IPS DF 19.7 (cell line): Measurements from ENCODE around the gene ZNF197.
"Not testable (repeated sequence)": the region's sequence is repeated elsewhere in the genome, so short reads cannot be mapped to it uniquely, and the experiment has no call there.

ENCODE experiments used
- DNase-seq: peaks from one replicate; pipeline ENCODE4 v3.0.0-alpha.2; 2013; ENCODE audit warnings: low read depth, low spot score

ZNF197 gene

DNA sequence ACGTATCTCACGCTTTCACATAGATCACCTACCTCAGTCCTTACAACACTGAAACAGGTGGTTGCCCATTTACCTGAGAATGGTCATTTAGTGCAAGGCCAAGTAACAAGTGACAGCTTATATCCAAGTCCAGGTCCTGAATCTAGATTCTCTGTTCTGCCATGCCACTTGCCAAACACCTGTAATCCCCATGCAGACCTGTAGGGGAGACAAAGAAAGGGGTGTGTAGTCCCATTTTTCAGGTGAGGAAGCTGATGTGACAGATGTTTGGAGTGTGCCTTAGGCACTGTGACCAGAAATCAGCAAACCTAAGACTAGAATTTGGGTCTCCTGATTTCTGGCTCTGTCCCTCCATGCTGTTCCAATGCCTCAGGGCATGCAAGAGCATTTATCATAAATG is 36.4 kb downstream of the ZNF197 start:
- DNase-seq = no peak

DNA sequence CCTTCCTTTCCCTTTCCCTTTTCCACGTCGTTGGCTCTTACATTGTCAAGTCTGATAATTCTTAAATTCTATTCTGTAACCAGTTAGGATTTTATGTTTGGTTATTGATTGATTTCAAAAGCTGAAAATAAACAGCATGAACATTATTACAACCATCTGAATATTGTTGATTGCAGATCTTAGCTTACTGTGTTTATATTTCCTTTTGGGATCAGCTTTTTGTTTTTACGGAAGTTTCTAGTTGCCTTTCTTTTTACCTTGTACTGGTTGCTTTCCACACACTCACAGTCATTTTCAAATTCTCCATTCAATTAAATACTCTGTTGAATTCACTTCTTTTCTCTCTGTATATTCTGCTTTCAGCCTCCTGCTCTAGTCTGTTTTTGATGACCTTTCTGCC is 40.3 kb downstream of the ZNF197 start:
- no peak for DNase-seq

DNA sequence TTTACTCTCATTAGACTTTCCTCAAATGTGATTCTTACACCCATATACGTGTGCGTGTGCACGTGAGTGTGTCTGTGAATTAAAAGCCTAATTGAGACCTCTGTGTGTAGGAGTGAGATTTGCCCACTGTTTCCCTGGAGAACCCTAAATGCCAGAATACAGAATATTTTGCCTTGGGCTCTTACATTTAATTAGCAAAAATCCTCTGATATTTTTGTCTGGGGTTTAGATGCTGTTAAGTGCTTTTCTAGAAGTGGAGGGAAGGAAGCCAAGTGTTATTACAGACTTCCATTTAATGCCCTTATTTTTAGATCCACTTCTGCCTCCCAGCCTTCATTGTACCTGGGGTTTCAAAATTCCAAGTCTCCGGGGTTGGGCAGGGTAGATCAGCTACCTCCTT is 41.5 kb downstream of the ZNF197 start:
- DNase-seq = no peak

DNA sequence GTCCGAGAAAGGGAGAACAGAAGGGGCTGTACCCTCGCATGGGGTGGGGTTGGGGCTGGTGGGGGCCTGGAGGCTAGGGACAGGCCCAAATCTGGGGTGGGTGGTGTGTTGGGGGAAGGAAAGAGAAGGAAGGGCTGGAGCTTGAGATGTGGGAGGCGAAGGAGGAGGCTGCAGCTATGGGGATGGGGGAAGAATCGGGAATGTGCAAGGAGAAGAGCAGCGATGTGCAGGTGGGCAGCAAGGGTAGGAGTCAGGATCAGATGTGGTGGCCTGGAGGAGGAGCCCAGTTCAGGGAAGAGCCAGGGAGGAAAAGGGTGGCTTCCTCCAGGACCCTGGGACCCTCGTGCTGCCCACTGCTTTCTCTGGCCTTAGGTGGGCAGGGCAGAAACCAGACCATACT is 44.9 kb downstream of the ZNF197 start:
- DNase-seq = no peak

DNA sequence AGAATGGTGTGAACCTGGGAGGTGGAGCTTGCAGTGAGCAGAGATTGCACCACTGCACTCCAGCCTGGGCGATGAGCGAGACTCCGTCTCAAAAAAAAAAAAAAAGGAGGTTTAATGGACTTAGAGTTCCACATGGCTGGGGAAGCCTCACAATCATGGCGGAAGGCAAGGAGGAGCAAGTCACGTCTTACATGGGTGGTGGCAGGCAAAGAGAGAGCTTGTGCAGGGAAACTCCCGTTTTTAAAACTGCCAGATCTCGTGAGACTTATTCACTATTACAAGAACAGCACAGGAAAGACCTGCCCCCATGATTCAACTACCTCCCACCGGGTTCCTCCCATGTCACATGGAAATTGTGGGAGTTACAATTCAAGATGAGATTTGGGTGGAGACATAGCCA is 48.6 kb downstream of the ZNF197 start:
- DNase-seq = not testable (repeated sequence)

DNA sequence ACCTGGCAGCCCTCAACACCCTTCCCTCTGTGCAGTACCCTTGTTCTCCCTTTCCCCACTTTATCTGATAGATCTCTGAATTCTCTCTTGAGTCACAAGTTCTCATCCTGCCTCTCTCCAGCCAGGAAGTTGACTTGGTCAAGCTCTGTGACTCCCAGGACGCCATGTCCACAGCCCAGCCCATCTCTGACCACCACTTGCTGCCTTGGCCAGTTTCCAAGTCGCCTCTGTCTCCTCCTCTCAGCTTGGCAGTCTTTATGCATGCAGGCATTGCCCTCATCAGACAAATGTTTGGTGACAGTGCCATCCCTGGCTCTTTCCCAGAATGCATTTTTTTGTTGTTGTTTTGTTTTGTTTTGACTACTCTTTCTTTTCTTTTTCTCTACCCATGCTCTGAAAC is 49.4 kb downstream of the ZNF197 start:
- no peak for DNase-seq

DNA sequence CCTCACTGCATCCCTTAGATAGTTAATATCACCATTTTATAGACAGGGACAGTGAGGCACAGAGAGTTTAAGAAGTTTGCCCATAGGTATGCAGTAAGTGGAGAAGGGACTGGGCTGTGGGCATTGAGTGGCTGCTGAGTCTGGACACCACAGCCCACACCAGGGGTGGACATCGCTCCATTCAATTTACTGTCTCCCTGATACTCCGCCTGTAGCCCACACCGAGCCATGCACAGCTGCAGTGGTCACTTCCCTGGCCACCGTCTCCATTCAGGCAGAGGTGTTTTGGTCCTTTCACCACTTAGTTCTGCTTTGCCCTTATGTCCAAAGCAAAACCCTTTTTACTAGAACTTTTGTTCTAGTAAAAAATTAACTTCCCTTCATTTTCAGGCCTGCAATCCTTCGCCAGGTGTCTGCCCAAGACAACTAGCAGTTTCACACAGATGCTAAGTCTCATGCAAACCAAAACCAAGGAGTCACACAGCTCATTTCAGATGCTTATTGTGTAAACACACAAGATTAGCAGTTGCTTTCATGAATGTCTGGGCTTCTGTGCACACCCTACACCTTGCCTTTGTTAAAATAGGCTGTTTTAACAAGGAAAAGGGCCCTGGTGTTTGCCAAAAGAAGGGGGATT is 53.8 kb downstream of the ZNF197 start:
- no peak for DNase-seq

DNA sequence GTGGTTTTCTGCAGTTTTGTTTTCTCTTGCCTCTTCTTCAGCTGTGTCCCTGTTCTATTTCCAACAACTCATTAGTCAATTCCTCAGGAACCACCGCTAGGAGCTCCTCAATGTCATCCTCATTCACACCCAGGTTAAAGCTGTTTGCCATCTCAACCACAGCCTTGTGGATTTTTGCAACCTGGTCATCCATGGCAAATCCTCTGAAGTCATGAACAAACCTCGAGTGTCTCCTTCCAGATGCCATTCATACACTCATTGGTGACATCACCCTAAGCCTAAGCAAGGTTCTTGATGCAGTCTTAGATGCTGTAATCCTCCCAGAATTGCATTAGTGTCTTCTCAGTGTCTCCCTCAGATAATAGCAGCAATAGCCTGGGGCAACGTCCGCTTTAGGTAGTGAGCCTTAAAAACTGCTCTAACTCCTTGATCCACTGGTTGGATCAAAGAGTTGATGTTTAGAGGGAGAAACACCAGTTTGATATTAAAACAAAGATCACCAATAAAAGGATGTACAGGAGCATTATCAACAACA is 56.2 kb downstream of the ZNF197 start:
- DNase-seq = no peak

DNA sequence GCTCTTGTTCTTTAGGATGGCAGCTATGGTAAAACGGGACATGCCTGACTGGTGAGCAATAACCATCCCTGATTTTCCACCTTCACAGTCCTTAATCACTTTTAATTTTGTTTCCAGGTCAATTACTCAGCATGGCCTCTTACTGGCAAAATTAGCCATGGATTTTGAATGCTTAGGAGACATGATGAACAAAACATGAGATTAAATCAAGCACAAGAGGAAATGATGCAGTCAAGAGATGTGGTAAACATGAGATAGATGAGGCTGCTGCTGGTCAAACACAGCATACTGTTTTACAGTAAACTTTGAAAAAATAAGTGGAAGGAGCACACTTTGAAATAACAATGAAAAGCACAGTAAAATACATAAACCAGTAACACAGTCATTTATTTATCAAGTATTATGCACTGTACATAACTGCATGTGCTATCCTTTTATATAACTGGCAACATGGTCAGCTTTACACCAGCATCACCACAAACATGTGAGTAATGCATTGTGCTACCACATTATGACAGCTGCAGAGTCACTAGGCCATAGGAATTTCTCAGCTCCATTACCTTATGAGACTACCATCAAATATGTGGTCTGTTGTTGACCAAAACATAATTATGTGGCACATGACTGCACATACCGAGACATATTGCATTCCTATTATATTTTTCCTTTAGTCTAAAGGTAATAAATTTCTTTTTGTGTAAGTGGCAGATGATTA is 57.5 kb downstream of the ZNF197 start:
- no peak for DNase-seq

DNA sequence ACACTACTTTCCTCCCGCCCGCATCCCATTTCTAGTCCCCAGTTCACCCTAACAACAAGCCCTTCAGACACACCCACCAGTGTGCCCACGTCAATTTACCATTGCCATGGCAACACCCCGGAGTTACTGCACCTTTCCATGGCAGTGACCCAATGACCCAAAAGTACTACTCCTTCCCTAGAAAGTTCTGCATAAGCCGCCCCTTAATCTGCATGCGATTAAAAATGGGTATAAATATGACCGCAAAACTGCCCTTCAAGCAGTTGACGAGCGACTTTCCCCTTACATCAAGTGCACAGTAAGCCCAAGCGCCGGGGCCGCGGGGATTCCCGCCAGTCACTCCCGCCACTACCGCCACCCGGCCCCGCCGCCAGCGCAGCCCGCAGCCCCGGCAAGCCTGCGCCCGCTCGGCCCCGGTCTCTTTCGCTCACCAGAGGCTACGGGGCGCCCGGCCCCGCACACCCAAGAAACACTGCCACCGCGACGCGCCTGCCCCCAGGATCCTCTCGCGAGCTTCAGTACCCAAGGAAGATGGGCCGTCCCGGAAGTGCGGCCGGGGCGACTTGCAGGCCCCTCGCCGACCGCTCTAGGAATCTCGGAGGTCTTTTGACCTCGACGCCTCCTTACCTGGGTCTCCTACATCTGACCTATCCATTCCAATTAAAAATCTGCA is 60.4 kb downstream of the ZNF197 start:
- DNase-seq = peak; percentile 17

DNA sequence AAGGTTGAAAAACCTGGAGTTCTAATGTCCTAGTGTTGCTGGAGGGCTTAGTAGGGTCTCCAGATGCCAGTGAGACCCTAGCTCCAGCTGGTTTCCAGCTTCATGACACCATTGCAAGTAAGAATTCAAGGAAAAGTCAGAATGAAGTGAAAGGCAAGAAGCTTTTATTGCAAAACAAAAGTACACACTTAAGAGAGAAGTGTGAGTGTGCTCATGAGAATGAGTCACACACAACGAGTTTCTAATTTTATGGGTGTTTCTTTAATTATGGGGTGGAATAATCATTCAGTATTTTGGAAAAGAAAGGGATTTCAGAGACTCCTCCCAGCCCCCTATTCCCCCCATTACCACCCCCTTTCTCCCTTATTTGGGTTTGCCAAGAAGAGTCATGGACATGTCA is 63.1 kb downstream of the ZNF197 start:
- no peak for DNase-seq
